T-helper 2 cell treated with Interferon-gamma antibody and Interleukin-4, amounts not matched to agents 100 ng/mL and 5 ng/mL, for 36 hours (primary cell): ENCODE results near the gene ACTG2. TPM values are rescaled to one million over a fixed set of nuclear protein-coding genes. Genes with fewer than 3 reads are reported as not detected.
"Not testable (repeated sequence)": the region's sequence is repeated elsewhere in the genome, so short reads cannot be mapped to it uniquely, and the experiment has no call there.

Source experiments
- intact Hi-C: fragments of 100-400 bp; cut with micrococcal nuclease; formaldehyde crosslinking; loops from one replicate; pipeline ENCODE4 v1.15.1; 2023
- total RNA-seq: library from RNA; stranded (reverse); gene quantifications from 2 replicates; pipeline ENCODE4 v1.2.3, GENCODE V29; 2022

Gene ACTG2
- total RNA-seq, 1 donor from 2014 or later = not detected

DNA sequence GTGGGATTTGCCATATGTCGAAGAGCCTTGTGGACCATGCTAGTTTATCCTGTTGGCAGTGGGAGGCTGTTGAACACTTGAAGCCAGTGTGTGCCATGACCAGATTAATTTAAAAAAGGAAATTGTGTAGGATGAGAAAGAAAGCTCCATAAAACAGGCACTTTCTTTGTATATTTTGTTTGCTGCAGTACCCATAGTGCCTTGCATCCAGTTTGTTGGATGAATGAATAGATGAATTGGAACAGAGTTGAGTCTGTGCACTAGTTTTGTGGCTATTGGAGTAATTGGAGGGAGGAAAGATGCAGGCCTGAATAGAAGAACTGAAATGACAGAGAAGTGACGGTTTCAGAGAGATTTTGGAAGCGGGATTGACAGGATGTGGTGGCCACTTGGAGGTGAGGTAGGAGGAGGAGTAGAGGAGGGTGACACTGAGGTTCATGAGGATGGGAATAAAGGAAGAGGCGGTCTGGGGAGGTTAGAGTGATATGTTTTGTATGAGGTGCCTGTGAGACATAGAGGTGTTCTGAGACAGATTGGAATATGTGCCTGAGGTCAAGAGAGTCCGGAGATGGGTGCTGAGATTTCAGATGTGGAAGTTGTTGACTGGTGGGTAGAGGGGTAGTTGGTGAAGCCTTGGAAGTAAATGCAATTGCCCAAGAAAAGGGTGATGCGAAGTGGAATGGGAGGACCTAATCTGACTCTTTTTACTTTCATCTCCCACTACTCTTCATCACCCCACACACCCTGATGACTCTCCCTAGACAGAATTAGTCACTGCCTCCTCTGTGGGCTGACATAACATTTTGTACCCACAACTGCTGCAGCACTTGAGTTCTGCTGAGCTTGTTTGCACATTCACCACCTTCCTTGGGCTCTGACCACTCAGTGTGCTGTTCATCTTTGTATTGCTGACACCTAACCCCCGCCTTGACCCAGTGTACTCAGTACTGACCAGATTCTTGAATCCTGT is 39.0 kb downstream of the ACTG2 start:
- intact Hi-C loops = no loop called here

DNA sequence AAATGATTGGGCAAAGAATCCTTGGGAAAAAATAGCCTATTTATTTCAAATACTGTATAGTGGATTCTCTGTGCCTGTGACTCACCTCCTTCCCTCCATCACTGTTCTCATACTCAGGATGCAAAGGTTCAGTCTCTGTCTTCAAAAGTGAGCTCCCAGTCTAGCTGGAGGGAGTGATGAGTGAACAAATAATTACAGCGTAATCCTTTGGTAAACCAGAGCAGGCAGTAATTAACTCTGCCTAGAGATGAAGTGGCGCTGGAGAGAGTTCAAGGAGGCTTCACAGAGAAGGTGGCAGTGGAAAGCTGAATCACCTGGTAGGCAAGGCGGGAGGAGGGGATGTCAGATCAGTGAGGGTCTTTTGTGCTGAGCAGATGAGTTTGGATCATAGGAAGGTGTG is 40.4 kb downstream of the ACTG2 start:
- intact Hi-C loops = no loop called here

DNA sequence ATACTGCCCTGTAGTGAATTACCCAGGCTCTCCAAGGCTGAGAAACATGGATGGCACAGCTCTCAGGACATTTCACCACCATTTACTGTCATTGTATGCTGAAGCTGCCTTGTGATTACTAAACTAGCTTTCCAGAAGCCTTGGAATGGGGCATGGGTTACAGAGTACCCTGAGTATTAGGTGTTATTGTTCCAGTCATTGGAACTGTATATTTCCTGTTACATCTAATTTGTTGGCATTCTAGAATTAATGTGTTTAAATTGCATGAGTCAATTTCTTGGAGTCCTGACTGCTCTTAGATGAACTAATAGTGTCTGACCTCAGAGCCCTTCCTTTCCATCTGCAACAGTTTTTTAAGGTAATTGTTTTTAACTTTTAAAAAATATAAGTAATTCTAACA is 42.8 kb downstream of the ACTG2 start:
- intact Hi-C loops = no loop called here

DNA sequence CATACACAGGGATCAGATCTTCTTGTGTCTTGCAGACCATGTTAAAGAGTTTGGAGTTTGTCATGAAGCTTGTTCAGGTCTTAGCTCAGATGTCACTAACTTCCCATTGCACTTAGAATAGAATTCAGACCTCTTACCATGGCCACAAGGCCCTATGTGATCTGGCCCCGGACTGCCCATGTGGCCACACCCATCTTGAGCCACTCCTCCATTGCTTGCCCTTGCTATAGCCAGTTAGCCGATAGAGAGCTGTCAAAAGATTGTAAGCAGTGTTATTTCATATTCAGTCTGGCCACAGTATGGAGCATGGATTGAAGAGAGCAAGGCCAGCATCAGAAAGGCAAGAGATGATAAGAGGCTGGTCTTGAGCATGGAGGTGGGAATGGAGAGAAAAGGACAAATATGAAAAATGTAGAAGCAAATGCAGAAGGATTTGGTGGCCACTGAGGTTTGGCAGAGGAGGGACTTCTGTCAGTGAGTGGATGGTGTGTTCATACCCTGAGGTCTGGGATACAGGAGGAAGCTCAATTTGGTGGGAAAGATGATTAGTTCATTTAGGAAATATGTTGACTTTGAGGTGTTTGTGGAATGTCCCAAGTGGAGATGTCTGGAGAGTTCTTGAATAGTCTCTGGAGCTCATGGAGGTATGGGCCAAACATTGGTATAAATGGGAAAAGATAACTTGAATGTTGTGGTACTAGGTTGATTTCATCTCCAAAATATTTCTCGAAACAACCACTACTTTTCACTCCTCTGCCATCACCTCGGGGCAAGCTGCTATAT is 44.5 kb downstream of the ACTG2 start:
- intact Hi-C loops = no loop called here

DNA sequence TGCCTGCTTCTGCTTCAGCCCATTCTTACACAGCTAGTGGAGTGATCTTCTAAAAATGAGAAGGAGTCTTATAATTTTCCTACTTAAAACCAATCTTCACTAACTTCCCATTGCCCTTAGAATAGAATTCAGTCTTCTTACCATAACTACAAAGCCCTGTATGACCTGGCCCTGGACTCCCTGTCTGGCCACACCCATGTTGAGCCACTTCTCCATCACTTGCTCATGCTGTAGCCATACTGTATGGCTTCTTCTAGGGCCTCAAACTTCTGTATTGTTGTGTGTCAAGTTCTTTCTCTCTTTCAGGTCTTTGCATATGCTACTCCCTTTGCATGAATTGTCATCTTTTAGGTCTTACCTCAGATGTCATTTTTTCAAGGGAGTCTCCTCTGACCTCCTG is 45.1 kb downstream of the ACTG2 start:
- intact Hi-C loops = no loop called here

DNA sequence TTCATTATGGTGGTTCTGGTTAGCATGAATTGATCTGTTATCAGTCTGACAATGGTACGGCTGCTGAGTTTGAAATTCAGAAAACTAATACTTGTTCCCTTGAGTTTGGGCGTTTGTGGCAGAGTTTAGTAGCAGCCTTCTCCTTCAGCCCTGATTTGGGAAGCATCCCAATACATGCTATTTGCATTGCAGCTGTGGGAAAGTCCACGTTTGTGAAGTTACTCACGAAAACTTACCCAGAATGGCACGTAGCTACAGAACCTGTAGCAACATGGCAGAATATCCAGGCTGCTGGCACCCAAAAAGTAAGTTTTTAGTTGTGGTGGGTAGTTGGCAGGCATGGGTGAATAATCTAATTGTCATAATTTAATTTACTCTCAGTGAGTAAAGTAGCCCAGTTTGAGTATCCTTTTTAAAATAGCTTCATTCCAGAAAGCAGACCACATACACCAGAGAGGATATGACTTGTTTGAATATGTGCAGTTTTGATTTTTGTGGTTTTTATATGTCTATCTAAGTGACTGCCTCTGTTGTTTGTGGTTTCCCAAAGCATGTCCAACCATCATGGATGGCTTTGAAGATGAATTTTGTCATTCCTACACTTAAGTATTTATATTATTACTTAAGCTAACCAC is 46.0 kb downstream of the ACTG2 start:
- intact Hi-C loops = no loop called here

DNA sequence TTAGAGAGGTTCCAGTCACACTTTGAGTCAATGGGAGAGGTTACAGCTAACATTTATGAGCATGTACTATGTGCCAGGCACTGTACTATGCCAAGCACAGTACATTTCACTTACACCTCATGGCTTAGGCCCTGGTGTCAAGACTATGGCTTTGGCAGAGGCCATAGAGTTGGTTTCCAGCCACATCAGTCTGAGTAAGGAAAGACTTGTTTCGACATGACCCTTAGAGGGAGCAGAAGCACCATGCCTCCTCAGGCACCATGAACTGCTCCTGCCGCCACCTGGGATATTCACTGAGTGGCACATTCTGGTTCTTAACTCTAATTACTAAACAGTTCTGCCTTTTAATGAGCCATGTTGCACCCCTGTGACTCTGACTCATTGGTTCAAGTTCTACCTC is 46.6 kb downstream of the ACTG2 start:
- intact Hi-C loops = no loop called here

DNA sequence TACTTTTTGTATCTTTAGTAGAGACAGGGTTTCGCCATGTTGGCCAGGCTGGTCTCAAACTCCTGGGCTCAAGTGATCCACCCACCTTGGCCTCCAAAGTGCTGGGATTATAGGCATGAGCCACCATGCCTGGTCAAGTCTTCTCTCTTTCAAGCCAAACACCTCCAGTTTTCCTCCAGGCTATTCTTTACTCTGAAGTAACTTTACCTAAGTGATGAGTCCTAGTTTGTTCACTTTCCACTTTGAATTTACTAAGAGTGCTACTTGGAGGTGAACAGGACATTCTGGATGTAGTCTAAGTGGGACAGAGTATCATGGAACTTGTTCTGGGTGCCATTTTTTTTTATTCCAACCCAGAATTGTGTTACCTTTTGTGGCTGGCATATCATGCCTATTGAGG is 47.3 kb downstream of the ACTG2 start:
- intact Hi-C loops = not testable (repeated sequence)

DNA sequence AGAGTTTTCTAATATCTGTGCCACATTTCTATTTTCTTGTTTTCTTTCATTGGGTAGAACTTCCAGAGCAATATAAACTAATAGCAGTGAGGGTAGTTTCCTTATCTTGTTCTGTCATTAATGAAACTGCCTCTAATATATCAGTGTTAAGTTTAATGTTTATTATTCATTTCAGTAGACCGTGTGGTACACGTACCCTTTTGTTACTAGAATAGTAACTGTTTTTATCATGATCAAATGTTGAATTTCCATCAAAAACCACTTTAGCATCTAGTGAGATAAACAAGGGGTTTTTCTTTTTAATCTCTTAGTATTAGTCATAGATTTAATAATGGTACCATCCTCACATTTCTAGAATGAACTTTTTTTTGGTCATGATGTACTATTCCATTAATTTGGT is 49.9 kb downstream of the ACTG2 start:
- intact Hi-C loops = no loop called here

DNA sequence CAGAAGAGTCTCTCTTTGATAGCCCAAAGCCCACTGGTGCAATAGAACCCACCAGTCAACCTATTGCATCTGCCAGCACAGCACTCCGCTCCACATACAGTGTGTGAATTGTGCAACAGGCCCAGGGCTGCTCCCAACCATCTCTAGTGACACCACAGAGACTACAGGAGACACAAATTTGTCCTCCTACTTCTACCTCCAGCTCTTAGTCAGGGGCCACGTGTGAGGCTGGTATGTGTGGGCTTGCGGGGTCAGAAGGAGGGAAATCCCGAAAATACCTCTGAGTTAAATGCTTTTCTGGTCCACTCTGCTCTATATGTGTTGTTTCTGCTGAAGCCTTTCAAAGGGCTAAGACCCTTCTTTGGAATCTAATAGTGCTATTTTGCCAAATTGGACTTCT is 51.9 kb downstream of the ACTG2 start:
- intact Hi-C loops = no loop called here

DNA sequence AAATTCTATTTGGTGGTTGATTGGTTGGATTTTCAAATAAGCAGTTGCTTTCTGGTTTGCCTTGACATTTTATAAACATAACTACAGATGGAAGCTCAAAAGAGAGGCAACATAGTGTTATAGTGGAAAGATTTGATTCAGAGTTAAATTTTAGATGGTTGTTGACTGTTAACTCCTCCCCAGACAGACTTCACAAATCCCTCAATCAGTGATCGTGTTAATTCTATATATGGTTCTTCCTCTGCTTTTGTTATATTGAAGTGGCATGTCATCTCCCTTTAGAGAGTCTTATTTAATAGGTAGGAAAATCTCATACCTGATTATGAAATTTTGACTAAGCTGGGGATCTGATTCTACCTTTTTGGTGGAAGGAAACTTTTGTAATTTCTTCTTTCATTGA is 53.4 kb downstream of the ACTG2 start:
- intact Hi-C loops = no loop called here

DNA sequence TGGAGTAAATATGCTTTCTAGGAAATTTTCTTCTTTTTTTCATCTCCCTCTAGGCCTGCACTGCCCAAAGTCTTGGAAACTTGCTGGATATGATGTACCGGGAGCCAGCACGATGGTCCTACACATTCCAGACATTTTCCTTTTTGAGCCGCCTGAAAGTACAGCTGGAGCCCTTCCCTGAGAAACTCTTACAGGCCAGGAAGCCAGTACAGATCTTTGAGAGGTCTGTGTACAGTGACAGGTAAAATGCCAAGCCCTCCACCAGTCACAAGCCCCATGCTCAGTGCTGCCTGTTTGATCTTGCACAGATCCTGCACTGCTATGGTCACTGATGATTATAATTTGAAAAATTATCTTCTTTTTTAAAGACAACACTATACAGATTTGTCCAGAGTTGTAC is 53.9 kb downstream of the ACTG2 start:
- intact Hi-C loops = no loop called here

DNA sequence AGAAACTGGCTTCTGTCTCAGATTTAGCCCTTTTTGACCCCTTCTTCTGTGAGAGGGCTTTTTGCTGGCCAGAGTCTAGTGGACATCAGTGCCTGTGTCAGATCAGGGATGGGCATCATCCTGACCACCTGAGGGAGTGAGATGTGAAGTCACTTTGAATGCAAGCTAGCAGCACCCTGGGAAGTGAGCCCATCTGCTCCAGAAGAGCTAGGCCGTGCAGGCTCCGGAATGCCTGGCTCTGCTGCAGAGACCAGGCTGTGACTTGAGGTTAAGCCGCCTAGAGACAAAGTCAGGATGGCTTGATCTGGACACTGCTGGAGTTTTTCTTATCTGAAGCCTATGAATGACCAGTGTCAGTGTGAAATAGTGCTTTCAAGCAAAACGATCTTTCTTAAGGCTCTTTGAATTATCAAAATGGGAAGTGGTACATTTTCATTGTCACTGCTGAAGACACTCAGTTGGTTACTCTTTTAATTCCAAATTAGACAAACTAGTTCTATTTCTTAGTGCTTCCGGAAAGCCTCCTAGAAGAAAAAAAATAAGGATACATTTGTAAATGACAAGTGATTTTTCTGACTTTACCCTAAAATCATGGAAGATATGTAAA is 54.7 kb downstream of the ACTG2 start:
- intact Hi-C loops = no loop called here

DNA sequence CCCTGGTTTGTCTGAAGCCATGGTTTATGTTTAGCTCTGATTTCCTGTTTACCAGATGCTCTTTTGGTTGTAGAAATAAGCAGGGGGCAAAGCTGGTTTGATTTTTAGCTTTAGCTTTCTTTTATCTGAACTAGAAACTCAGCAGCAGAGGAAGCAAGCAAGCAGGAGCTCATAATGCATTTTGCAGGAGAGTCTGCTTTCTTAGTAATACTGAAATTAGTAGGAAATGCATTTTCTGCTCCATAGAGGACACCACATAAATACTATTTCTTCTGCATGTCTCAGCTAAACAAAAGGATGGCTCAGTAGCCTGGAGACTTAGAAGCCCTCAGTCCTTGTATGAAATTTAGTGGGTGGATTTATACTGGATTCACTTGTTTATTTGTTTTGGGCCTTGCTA is 57.0 kb downstream of the ACTG2 start:
- intact Hi-C loops = no loop called here

DNA sequence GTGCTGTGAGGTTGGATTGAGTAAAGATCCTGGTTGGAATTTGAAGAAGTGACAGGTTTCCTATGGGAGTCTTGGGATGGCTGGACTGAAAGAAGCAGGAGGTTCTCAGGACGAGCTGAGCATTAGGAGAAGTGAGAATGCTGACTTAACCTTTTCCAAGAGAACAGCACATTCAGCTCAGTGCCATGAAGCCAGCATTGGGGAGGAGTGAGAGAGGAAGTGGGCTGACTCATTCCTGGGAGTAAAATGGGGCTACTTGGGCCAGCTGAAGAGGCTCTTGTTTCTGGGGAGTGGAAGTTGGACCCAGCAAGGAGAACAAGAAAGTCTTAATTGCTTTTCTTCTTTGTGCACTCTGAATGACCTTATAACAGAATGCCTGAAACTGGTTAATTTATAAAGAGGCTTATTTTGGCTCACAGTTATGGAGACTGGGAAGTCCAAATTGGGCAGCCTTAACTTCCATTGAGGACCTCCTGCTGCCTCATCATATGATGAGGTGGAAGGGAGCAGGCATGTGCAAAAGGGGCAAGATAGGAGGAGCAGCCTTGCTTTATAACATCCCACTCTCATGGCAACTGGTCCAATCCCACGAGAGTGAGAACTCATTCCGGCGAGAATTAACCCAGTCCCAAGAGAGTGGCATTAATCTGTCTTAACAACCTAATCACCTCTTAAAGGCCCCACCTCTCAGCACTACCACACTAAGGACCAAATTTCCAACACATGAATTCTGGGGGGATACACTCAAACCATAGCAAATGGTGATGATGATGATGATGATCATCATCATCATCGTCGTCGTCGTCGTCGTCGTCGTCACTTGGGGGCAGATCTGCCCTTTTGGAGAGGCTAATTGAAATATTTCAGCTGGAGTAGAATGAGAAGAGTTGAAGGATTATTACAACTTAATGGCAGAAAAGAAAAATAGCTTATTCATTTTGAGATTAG is 60.0 kb downstream of the ACTG2 start:
- intact Hi-C loops = no loop called here

DNA sequence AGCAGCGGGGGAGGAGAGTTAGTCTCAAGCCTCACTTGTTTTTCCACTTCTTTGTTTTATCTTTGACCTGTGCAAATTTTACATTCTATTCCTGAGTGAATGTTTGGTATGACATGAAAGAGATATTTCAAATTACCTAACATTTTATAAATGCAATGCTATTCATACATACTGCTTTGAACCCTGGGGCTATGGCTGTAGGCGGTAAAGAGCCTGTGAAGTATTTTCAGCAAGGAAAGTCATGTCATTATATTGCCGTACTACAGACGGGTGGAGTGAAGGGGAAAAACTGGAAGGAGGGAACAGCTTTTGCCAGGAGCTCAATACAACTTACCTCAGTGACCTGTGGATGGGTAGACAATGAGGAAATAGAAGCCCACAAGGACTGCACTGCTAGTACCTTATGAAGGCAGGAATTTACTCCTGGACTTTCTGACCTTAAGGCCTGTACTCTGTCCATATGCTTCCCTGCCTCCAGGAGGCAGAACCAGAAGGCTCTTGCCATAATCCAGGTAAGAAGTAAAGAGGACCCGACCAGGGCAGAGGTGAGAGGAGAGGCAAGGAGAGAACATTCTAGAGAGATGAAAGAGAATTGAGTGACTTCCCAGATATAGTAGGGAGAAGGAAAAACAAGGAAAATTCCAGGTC is 63.5 kb downstream of the ACTG2 start:
- intact Hi-C loops = no loop called here

DNA sequence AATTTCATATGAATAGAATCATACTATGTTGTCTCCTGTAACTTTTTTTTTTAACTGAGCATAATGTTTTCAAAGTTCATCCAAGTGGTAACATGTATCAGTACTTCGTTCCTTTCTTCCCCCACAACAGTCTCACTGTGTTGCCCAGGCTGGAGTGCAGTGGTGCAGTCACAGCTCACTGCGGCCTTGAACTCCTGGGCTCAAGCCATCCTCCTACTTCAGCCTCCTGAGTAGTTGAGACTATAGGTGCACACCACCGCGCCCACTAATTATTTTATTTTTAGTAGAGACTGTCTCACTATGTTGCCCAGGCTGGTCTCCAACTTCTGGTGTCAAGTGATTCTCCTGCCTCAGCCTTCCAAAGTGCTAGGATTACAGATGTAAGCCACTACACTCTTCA is 68.5 kb downstream of the ACTG2 start:
- intact Hi-C loops = no loop called here

DNA sequence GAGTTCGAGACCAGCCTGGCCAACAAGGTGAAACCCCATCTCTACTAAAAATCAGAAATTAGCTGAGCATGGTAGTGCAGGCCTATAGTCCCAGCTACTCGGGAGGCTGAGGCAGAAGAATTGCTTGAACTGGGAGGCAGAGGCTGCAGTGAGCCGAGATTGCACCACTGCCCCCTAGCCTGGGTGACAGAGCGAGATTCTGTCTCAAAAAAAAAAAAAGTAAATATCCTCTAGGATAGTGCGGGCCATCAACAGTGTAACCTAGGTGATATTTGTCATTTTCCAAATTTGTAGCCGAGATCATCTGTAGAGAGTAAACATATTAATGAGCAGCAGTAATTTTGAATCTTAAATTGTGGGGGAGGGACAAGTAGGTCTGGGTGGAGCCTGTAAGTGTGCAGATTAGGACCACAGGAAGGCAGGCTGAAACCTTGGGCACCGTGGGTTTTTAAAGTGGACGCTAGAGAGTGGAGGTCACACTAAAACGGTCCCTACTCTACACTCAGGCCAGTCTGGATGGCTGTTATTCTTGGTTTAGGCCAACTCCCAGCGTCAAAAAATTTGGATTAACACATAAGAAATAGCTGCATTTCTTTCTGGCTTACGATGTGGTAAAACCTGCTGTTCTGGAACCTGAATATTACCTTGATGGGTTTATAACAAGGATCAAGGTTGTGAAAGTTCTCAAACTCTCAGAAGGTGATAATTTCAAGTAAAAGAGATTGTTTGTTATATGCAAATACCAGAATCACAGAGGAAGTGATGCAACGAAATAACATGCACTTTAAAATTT is 69.2 kb downstream of the ACTG2 start:
- intact Hi-C loops = no loop called here

DNA sequence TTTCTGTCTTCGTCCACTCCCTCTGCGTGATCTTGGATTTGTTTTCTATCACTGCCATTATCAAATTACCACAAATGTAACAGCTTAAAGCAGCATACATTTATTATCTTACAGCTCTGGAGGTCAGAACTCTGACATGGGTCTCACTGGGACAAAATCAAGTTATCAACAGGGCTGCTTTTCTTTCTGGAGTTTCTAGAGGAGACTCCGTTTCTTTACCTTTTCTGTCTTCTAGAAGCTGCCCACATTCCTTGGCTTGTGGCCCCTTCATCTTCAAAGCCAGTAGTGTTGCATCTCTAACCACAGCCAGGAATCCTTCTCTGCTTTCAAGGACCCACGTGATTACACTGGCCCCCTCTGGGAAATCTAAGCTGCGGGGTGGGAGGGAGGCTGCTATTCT is 70.0 kb downstream of the ACTG2 start:
- intact Hi-C loops = no loop called here
